SK-N-MC (cell line): Measurements from ENCODE around the gene NSL1.

Experiments used
- EZH2 ChIP-seq: fragments of 200-600 bp; sonication (generic); IDR thresholded peaks from one replicate; pipeline ENCODE4 v1.6.1; 2017; ENCODE audit warnings: antibody characterized with exemption
- POLR2AphosphoS5 ChIP-seq: IDR thresholded peaks from 2 replicates; pipeline ENCODE4 v1.6.1; 2012; ENCODE audit warnings: mild to moderate bottlenecking, low read depth, low read length, borderline replicate concordance

DNA sequence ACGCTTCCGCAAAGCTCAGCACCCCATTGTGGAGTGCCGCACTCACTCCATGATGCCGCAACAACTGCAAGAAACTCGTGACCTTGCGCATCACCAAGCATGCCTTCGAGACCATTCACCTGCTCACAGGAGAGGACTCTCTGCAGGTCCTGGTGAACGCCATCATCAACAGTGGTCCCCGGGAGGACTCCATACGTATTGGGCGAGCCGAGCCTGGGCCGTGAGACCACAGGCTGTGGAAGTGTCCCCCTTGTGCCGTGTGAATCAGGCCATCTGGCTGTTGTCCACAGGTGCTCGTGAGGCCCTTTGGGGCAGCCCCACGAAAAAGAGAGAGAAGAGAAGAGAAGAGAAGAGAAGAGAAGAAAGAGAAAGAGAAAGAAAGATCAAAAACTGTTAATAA is 32.6 kb upstream of the NSL1 start:
- TF ChIP-seq POLR2AphosphoS5 (no peak), EZH2 (no peak)
